ENCODE results near the gene ECSIT.

The ECSIT gene

DNA sequence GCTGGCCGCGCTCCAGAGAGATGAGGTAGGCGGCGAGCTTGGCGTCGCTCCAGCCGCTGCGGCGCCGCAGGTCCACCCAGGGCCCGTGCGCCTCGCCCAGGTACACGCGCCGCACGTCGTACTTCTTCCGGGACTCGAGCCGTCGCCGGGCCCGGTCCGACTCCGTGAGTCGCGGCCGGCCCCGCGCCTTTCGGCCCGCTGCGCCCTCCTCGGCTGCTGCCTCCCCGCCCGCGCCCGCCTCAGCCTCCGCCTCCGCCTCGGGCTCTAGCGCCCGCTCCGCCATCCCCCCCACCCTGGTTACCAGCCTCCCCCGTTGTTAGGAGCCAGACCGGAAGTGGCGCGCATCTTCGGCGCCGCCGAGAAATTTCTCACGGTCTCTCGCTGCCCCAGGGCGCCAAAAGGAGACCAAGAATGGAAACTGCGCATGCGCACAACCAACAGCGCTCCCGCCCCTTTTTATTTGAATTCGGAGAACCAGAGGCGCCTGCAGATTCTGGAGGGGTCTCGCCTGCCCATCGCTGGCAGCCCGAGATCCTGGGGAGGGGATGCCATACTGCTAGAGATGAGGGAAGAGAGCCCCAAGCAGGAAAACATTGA lies 23.3 kb downstream of the ECSIT start, which contains the start of gene ZNF653:
Gene ZNF653 (minus strand): TSS at position 336 of the 597 bp plus-strand sequence. CDS start 53 bp downstream, at position 283.
- peak within 1 kb of the TSS; percentile 94 for H3K27ac ChIP-seq (ENCODE audit: insufficient read depth, low read length, poor library complexity, severe bottlenecking)
- H3K4me3 ChIP-seq (ENCODE audit: insufficient read depth, low read depth, low read length, poor library complexity, severe bottlenecking): peak within 1 kb of the TSS; percentile 78
- no peaks in the 10 kb centered on the region for H3K27me3 ChIP-seq (replicated peaks; ENCODE audit: control insufficient read depth, insufficient read depth, low read length, poor library complexity, severe bottlenecking)
- peak; percentile 90 to 94 (median 92) for DNase-seq
- H3K9me3 ChIP-seq (ENCODE audit: control insufficient read depth, low read length): no peaks in the 10 kb centered on the region
- peaks cover 5% of the 10 kb centered on the region for H3K4me1 ChIP-seq (ENCODE audit: control insufficient read depth, insufficient read depth, low read length, poor library complexity, severe bottlenecking)
- H3K36me3 ChIP-seq (ENCODE audit: control insufficient read depth, insufficient read depth, low read length): no peaks in the 10 kb centered on the region

DNA sequence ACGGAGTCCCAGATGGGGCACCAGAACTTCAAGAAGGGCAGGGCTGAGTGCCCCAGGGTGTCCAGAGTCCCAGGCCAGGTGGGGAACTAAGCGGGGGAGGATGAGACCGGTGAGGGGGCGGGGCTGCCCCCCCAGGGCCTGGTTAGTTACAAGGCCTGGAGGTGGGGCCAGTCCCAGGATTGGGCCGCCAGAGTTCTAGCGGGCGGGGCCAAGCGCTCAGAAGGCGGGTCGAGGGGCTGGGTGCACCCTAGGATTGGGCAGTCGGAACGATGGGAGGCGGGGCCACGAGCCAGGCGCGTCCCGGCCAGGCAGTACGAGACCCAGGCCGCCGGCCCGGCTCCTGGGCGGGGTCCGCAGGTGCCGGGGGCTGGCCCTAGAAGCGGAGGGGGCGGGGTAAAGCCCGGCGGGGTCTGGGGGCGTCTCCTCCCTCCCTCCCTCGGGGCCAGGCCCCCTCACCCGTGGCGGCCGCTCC lies 23.9 kb downstream of the ECSIT start:
- DNase-seq: peak; percentile 93 to 95 (median 94)
- no peaks in the 10 kb centered on the region for H3K9me3 ChIP-seq (ENCODE audit: control insufficient read depth, low read length)

DNA sequence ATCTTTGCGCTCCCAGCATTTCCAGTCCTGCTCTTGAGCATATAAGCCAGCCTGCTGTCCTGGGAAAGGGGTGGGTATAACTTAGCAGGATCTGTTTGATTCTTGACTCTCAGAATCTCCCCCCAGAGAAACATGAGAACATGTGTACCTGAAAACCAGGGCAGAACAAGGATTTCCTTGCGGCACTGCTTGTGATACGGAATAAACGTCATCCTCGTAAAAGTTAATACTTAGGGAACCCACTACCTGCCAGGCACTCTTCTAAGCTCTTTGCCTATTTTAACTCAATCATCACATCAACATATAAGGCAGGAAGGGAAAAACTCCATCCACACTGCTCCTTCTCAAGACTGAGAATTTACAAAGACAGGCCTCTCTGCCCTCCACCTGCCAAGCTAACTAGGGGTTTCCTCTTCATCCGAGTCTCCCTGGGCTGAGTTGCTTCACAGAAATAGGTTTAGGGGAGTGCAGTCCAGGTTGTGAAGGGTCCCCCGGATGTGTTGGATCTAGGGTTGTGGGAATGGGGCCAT lies 24.4 kb downstream of the ECSIT start:
- no peaks in the 10 kb centered on the region for H3K27me3 ChIP-seq (replicated peaks; ENCODE audit: control insufficient read depth, insufficient read depth, low read length, poor library complexity, severe bottlenecking)
- peak overlapping the region; percentile 78 for H3K4me3 ChIP-seq (ENCODE audit: insufficient read depth, low read depth, low read length, poor library complexity, severe bottlenecking)
- peak overlapping the region; percentile 94 for H3K27ac ChIP-seq (ENCODE audit: insufficient read depth, low read length, poor library complexity, severe bottlenecking)
- H3K36me3 ChIP-seq (ENCODE audit: control insufficient read depth, insufficient read depth, low read length): no peaks in the 10 kb centered on the region
- peaks cover 5% of the 10 kb centered on the region for H3K4me1 ChIP-seq (ENCODE audit: control insufficient read depth, insufficient read depth, low read length, poor library complexity, severe bottlenecking)
- H3K9me3 ChIP-seq (ENCODE audit: control insufficient read depth, low read length): no peaks in the 10 kb centered on the region
- DNase-seq: no peak

More for the DNA sequence above, 23.9 kb downstream of the ECSIT start:
- Histone ChIP-seq H3K4me1 (ENCODE audit: control insufficient read depth, insufficient read depth, low read length, poor library complexity, severe bottlenecking) (peaks cover 5% of the 10 kb centered on the region), H3K27ac (ENCODE audit: insufficient read depth, low read length, poor library complexity, severe bottlenecking) (peak overlapping the region; percentile 94), H3K4me3 (ENCODE audit: insufficient read depth, low read depth, low read length, poor library complexity, severe bottlenecking) (peak overlapping the region; percentile 78), H3K27me3 (replicated peaks; ENCODE audit: control insufficient read depth, insufficient read depth, low read length, poor library complexity, severe bottlenecking) (no peaks in the 10 kb centered on the region), H3K36me3 (ENCODE audit: control insufficient read depth, insufficient read depth, low read length) (no peaks in the 10 kb centered on the region)

DNA sequence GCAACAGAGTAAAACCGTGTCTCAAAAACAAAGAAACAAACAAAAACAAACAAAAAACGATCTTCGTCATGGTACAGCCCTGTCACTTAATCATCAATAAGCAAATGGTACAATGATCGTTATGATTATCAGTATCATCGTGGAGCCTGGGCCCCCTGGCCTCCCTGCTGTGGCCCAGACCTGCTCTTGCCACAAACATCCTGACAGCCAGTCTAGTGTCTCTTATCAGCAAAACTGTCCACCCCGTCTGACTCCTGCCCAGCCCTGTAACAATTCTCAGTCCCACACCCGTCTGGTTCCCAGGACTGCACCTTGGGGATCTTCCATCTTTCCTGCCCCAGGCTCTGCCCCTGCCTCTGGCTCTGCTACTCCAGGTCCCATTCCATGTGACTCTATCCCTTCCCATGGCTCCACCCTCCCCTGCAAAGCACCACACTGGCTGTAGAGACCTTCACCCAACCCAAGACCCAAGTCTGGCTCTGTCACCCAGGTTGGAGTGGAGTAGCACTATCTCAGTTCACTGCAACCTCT lies 29.0 kb downstream of the ECSIT start:
- DNase-seq: no peak
- no peaks in the 10 kb centered on the region for H3K9me3 ChIP-seq (ENCODE audit: control insufficient read depth, low read length)
- no peak overlapping the region for H3K27ac ChIP-seq (ENCODE audit: insufficient read depth, low read length, poor library complexity, severe bottlenecking)
- H3K27me3 ChIP-seq (replicated peaks; ENCODE audit: control insufficient read depth, insufficient read depth, low read length, poor library complexity, severe bottlenecking): no peaks in the 10 kb centered on the region
- peaks cover 5% of the 10 kb centered on the region for H3K4me1 ChIP-seq (ENCODE audit: control insufficient read depth, insufficient read depth, low read length, poor library complexity, severe bottlenecking)
- no peak overlapping the region for H3K4me3 ChIP-seq (ENCODE audit: insufficient read depth, low read depth, low read length, poor library complexity, severe bottlenecking)
- H3K36me3 ChIP-seq (ENCODE audit: control insufficient read depth, insufficient read depth, low read length): peaks cover 10% of the 10 kb centered on the region

DNA sequence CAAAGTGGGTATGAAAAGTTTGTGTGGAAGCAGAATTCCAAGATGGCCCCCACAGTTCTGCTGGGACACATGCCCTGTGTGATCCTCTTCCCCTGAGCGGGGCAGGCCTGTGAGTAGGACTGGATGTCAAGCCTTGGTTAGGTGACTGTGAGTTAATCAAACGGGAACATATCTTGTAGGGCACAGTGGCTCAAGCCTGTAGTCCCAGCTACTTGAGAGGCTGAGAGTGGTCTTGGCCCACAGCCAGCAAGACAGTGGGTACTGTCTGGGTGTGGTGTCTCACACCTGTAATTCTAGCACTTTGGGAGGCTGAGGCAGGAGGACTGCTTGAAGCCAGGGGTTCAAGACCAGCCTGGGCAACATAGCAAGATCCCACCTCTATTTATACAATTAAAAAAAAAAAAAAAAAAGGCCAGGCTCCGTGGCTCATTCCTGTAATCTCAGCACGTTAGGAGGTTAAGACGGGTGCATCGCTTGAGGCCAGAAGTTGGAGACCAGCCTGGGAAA lies 29.7 kb downstream of the ECSIT start:
- H3K36me3 ChIP-seq (ENCODE audit: control insufficient read depth, insufficient read depth, low read length): peaks cover 12% of the 10 kb centered on the region
- no peak overlapping the region for H3K4me3 ChIP-seq (ENCODE audit: insufficient read depth, low read depth, low read length, poor library complexity, severe bottlenecking)
- no peak overlapping the region for H3K27ac ChIP-seq (ENCODE audit: insufficient read depth, low read length, poor library complexity, severe bottlenecking)
- no peak for DNase-seq
- H3K9me3 ChIP-seq (ENCODE audit: control insufficient read depth, low read length): no peaks in the 10 kb centered on the region
- no peaks in the 10 kb centered on the region for H3K27me3 ChIP-seq (replicated peaks; ENCODE audit: control insufficient read depth, insufficient read depth, low read length, poor library complexity, severe bottlenecking)
- no peaks in the 10 kb centered on the region for H3K4me1 ChIP-seq (ENCODE audit: control insufficient read depth, insufficient read depth, low read length, poor library complexity, severe bottlenecking)

DNA sequence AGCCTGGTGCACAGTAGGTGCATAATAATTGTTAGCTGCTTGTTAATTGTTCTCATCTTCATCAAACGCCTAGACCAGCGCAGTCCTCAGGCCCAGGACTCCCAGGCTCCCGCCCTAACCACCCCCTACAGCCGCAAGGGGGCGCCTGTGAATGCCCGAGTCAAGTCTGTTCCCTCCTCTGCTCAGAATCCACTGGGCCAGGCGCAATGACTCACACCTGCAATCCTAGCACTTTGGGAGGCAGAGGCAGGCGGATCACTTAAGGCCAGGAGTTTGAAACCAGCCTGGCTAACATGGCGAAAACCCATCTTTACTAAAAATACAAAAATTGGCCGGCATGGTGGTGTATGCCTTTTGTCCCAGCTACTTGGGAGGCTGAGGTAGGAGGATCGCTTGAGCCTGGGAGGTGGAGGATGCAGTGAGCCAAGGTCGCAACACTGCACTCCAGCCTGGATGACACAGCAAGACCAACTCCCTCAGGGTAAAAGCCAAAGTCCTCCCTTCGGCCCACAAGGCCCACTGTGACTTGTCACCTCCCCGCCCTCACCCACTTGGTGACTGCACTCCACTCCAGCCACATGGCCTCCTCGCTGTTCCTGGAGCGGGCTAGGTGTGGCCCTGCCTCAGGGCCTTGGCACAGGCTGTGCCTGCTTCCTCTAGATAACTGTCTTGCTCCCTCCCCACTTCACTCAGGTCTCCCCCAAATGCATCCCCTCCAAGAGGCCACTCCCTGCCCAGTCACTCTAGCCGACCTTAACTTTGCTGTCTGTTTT lies 32.4 kb downstream of the ECSIT start:
- H3K4me1 ChIP-seq (ENCODE audit: control insufficient read depth, insufficient read depth, low read length, poor library complexity, severe bottlenecking): no peaks in the 10 kb centered on the region
- peaks cover 14% of the 10 kb centered on the region for H3K36me3 ChIP-seq (ENCODE audit: control insufficient read depth, insufficient read depth, low read length)
- H3K9me3 ChIP-seq (ENCODE audit: control insufficient read depth, low read length): no peaks in the 10 kb centered on the region
- DNase-seq: peak; percentile 24 to 49 (median 32)
- H3K4me3 ChIP-seq (ENCODE audit: insufficient read depth, low read depth, low read length, poor library complexity, severe bottlenecking): no peak overlapping the region
- no peak overlapping the region for H3K27ac ChIP-seq (ENCODE audit: insufficient read depth, low read length, poor library complexity, severe bottlenecking)
- H3K27me3 ChIP-seq (replicated peaks; ENCODE audit: control insufficient read depth, insufficient read depth, low read length, poor library complexity, severe bottlenecking): no peaks in the 10 kb centered on the region

DNA sequence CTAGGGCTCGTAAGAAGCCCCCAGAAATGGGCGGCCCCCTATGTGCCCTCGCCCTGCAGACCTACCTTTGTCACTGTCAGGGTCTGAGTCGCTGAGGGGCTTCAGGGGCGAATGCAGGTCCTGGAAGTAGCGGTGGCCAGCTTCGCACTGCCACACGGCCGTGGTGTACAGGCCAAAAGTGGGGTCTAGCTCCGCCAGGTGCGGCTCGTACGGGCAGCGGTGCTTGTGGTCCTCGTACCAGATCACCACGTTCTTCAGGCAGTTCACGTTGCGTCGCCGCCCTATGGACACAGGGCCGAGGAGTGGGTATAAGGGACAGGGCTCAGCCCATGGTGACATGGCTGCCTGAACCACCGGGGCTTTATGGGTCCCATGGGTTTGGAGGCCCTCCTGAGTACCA lies 33.0 kb downstream of the ECSIT start:
- H3K4me3 ChIP-seq (ENCODE audit: insufficient read depth, low read depth, low read length, poor library complexity, severe bottlenecking): no peak overlapping the region

DNA sequence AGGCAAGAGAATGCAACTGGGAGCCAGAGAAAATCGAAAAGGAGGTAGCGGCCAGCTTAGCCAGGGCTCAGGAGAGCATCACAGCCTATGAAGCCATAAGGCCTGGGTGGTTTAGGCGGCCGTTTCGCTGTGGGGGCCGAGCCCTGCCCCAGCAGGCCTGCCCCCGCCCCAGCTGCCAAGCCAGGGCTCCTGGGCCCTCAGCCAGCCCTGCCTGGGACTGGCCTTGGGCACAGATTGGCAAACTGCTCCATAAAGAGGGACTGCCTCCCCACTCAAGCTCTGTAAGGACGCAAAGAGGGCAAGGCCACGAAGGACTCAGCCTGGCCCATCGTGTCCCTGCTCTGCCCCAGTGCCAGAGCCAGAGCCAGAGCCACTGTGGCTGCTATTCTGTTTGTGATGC lies 33.5 kb downstream of the ECSIT start:
- no peak overlapping the region for H3K4me3 ChIP-seq (ENCODE audit: insufficient read depth, low read depth, low read length, poor library complexity, severe bottlenecking)
- H3K27me3 ChIP-seq (replicated peaks; ENCODE audit: control insufficient read depth, insufficient read depth, low read length, poor library complexity, severe bottlenecking): no peaks in the 10 kb centered on the region
- no peak for DNase-seq
- H3K4me1 ChIP-seq (ENCODE audit: control insufficient read depth, insufficient read depth, low read length, poor library complexity, severe bottlenecking): no peaks in the 10 kb centered on the region
- H3K9me3 ChIP-seq (ENCODE audit: control insufficient read depth, low read length): no peaks in the 10 kb centered on the region
- peaks cover 14% of the 10 kb centered on the region for H3K36me3 ChIP-seq (ENCODE audit: control insufficient read depth, insufficient read depth, low read length)
- H3K27ac ChIP-seq (ENCODE audit: insufficient read depth, low read length, poor library complexity, severe bottlenecking): no peak overlapping the region

More for the DNA sequence above, 33.0 kb downstream of the ECSIT start:
- Histone ChIP-seq H3K36me3 (ENCODE audit: control insufficient read depth, insufficient read depth, low read length) (peaks cover 14% of the 10 kb centered on the region), H3K4me1 (ENCODE audit: control insufficient read depth, insufficient read depth, low read length, poor library complexity, severe bottlenecking) (no peaks in the 10 kb centered on the region), H3K27ac (ENCODE audit: insufficient read depth, low read length, poor library complexity, severe bottlenecking) (no peak overlapping the region), H3K27me3 (replicated peaks; ENCODE audit: control insufficient read depth, insufficient read depth, low read length, poor library complexity, severe bottlenecking) (no peaks in the 10 kb centered on the region), H3K9me3 (ENCODE audit: control insufficient read depth, low read length) (no peaks in the 10 kb centered on the region)
- no peak for DNase-seq

DNA sequence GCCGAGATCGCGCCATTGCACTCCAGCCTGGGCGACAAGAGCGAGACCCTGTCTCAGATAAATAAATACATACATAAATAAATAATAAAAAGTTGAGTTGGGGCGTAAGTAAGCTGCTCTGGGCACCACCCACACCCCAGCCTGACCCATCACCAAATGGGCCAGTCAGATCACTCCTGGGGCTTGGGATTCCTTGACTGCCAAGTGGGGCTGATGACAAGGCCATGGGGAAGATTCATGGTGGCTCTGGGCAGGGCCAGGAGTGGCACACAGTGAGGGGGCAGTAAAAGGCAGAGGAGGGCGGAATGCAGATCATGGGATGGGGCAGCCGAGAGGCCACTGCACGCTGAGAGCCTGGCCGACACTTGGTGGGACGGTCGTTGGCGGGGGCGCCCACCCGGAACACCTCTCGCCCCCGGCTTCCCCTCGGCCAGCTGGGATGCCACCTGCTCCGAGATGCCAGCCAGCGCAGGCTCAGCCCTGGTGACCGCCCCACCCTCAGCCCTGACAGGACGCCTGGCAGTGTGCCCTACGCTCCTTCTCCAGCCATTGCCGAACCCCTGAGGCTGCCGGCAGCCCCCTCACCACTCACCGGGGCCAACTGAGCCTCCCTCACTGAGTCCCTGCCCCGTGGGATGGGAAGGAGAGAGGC lies 34.2 kb downstream of the ECSIT start:
- DNase-seq: no peak
- Histone ChIP-seq H3K27me3 (replicated peaks; ENCODE audit: control insufficient read depth, insufficient read depth, low read length, poor library complexity, severe bottlenecking) (no peaks in the 10 kb centered on the region), H3K4me1 (ENCODE audit: control insufficient read depth, insufficient read depth, low read length, poor library complexity, severe bottlenecking) (no peaks in the 10 kb centered on the region), H3K9me3 (ENCODE audit: control insufficient read depth, low read length) (no peaks in the 10 kb centered on the region), H3K4me3 (ENCODE audit: insufficient read depth, low read depth, low read length, poor library complexity, severe bottlenecking) (no peak overlapping the region), H3K36me3 (ENCODE audit: control insufficient read depth, insufficient read depth, low read length) (peaks cover 16% of the 10 kb centered on the region), H3K27ac (ENCODE audit: insufficient read depth, low read length, poor library complexity, severe bottlenecking) (no peak overlapping the region)
